ENCODE results near the gene CHST2.

The CHST2 gene

DNA sequence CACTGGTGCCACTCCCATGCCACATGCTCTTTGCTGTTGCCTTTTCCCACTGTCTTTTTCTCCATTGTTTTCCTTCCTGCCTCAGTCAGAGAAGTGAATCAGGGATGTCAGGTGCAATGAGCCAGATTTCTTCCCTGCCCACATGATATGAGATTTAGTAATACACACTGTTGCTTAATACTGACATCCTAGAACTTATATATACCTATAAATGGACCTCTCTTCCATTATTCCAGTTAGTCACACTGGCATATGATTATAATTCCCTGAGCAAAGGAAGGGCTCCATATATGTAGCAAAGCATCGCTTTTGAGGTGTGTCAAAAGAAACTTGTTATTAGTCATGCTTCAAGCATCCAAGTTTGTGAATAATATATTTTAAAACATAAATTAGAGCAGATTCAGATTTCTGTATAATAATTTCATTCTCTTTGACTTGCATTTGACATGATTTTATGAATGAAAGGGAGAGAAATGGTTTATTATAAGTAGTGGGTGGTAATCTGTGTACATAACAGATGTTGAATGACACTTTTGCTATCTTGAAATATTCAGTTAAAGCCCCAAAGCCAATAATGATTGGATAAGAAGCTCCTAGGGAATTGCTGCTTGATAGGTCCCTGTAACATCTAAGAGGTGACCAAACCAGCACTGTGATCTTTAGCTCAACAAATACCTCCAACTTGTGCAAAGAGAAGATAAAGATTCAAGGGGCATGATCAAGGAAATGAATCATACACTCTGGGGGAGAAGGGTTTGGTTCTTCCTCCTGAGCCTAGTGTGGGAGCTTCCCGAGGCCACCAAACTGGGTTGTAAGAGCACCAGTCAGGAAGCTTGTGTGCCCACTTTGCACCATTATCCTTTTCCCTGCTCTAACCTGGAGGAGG, 48.6 kb downstream of the CHST2 start:
- DNase-seq (ENCODE audit: low spot score) = no peak

DNA sequence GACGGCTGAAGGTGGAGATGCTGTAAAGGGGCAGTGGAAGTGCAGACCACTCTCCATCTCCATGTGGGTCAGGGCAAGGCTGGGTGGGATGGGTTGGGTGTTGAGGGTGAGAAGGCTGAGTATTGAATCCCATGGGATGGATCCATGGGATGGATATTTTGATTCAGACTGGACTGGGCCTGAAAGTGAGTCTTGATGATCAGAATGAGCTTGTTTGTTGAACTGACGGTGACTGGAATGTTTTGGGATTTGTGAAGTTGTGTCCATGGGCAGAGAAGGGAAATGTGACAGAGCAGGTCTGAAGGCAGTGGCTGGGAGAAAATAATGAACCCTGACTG, 49.3 kb downstream of the CHST2 start:
- no peak for DNase-seq (ENCODE audit: low spot score)

DNA sequence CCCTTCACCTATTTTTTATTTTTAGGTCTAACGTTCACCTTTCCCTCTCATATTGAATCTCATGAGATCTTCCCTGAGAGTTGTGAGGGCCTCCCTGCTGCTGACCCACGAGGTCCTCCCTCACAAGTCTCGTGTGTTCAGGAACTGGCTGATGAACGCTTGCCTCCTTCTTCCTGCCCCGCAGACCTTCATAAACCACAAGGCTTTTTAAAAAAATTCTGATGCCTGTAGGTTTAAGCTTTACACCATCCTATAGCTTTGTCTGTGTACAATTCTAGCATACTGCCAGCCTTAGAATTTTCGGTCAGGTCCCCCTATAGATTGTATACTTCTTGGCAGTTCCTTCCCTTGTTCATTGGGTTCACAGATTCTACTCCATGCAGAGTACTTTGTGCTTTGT, 50.5 kb downstream of the CHST2 start:
- DNase-seq (ENCODE audit: low spot score) = no peak

DNA sequence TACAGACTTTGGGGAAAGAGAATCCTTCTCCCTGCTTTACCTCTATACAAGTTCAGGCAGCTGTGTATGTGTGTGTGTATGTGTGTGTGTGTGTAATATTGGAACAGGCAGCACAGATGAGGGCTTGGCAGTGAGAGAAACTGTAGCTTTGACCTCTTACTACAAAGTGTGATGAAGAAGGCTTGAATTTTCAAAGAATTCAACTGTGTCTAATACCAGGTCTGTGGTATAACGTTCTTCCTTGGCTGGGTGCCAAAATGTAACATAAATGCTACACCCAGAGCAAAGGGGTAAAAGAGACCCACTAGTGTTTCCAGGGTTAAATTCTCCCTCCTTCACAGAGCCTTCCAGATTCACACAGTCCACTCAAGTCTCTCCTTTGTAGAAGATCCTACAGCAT, 51.1 kb downstream of the CHST2 start:
- no peak for DNase-seq (ENCODE audit: low spot score)

DNA sequence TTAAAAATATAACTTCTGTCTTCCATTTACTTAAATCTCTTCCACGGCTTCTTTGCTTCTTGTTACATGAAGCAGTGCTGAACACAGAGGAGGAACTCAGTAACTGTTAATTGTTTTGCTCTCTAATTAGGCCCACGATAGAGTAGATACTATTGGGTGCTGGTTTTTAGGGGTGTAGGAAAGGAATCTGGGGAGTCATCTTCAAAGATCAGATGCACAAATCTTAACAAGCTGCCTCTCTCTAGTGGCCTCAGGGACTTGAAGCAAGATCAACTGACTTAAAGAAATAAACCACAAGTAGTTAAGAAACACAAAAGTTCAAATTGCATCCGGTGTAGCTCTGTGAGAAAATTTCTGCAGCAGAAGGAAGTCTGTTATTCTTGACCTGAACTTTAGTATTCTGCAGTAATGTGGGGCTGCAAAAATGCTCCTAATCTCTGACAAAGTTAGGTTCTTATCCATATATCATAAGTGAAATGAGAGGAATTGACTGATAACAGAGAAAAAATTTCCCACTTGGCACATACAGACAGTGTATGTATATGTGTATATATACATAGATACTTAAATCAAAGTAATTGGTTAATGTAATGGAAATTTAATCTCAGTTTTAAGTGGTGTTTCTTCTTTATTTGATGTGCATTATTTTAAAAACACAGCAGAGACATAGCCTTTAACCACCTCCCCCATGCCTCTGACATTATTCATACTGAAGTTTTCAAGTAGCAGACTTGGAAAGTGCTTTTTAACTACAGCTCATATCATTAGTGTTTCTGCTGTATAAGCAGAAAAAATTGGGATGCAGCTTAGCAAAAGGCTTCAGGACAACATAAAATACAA, 51.8 kb downstream of the CHST2 start:
- no peak for DNase-seq (ENCODE audit: low spot score)

DNA sequence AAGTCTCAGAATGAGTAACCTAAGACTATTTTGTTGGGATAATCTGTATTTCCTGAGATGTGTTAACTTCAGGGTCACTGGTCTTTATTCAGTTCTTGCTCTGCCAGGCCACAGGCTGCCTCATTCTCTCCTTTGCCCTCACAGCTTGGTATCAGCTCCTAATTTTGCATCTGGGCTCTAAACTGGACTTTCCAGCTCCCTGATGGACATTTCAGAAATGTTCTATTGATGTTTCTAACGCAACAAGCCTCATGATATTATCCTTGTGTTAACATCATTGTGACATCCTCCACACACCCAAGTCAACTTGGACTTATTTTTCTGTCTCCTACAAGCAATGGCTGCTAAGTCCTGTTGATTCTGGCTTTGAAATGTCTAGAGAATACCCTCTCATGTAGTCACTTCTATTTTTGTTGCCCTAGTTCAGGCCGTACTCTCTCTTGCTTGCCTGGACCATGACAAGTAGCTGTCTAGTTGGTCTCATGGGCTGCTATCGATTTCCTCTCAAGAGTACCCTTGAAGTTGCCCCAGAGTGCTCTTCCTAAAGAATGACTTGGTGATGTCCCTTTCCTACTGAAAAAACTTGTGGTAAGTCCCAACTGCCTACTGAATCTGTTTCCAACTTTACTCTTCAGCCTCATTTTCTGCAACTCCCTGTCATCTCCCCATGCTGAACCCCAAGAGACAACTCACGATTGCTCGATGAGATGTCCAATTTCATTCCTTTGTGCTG, 52.7 kb downstream of the CHST2 start:
- no peak for DNase-seq (ENCODE audit: low spot score)

DNA sequence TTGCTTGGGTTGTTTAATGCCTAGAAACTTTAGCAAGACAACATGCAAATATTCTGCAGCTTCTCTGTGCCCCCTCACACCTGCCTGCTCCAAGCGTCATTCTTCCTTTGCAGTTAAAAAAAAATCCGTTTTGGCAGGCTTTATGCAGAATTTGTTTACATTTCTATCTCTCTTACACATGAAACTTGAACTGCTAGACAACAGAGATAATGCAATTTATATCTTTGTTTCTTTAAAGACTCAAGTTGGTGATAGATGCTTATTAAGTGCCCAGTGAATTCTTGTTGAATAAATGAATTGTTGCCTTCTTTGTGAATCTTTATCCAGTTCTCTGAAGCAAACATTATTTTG, 53.2 kb downstream of the CHST2 start:
- DNase-seq (ENCODE audit: low spot score) = no peak

DNA sequence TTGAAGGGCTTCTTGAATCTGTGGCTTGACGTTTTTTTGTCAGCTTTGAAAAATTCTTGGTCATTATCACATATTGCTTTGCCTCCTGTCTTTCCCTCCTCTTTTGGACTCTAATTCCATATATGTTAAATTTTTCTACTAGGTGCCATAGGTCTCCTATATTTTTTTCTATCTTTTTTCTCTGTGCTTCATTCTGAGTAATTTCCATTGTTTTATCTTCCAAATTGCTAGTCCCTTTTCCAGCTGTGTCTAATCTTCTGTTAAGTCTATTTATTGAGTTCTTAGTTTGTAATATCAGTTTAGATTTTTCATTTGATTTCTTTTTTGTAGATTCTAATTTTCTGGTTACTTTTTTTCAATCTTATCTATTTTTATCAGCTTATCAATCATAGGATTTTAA, 53.7 kb downstream of the CHST2 start:
- DNase-seq (ENCODE audit: low spot score) = no peak

Data from LoVo (cell line).